Activated effector memory CD4-positive, alpha-beta T cell treated with anti-CD3 and anti-CD28 coated beads, Interleukin-2, amount 50 U/mL, for 16 hours (primary cell): ENCODE results near the gene CNFN.

Source experiments
- DNase-seq: peaks from one replicate; pipeline ENCODE4 v3.0.0-alpha.2; 2020

Gene CNFN, protein sequence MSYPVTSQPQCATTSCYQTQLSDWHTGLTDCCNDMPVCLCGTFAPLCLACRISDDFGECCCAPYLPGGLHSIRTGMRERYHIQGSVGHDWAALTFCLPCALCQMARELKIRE

DNA sequence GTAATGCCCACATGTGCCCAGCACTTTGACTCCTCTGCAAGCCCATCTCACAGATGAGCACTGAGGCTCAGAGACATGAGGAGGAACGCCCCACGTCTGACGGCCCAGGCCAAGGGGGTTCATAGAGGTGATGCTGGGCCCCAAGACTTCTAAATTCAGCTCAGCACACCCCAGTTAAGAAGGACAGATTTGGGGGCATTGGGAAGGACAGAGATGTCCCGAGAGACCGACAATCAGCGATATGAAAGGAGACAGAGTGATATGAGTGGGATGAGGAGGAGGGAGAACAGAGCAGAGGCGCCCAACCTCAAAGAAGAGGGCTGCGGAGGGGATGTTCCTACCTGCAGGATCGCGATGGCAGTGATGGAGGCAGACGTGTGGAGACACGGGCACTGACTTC, at the start of gene CNFN:
TSS of gene CNFN (minus strand) at position 399 of the 400 bp plus-strand sequence. CDS start 1,260 bp downstream, outside the sequence.
- no peak for DNase-seq

DNA sequence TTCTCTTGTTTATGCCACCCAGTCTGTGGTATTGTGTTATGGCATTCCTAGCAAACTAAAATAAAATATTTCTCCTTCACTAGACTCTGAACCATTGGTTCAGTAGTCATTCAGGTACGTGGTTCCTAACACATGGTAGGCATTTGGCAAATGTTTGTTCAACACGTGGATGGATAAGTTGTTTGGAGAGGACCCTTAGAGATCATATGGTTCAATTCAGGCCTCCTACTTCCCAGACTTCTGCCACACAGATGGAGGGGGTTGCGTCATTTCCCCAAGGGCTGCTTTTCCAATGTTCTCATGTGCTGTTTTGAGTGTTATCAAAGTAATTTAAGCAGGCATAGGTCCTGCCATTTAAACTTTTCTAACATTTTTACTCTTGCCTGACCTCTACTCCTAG, 45.9 kb upstream of the CNFN start:
- no peak for DNase-seq

DNA sequence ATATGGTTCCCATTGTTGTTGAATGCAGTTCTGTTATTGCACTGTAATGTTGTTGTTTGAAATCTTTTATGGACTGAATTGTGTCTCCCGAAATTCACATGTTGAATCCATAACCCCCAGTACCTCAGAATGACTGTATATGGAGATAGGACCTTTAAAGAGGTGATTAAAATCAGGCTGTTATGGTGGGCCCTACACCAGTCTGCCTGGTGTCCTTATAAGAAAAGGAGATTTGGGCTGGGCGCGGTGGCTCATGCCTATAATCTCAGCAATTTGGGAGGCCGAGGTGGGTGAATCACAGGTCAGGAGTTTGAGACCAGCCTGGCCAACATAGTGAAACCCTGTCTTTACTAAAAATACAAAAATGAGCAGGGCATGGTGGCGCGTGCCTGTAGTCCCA, 45.2 kb upstream of the CNFN start:
- no peak for DNase-seq

DNA sequence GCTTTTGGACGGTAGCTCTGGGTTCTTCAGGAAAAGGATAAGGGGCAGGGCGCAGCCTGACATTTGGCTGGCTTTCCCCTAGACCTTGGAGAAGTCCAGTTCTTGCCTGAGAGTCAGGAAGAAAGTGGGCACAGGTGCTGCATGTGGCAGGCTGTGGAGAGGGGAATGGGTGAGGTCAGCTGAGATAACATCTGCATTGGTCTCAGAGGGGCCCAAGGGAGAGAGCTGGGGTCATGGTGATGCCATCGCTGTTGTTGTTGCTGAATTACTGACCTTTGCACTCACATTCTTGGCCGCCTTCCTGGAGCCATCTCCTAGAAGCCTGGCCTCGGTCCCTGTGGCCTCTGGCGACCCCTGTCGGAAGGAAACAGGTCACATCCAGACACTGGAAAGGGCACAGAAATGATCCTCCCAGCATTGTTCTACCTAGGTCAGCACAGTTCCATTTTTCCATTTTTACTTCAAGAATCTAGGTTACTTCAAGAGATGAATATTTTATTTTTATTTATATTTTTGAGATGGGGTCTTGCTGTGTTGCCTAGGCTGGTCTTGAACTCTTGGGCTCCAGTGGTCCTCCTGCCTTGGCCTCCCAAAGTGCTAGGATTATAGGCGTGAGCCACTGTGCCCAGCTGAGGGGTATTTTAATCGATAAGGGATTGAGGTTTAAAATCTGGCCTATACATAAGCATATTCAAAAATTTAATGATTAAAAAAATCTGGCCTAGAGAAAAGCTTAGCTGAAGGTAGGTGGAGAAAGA, 43.6 kb upstream of the CNFN start:
- peak; percentile 87 for DNase-seq

DNA sequence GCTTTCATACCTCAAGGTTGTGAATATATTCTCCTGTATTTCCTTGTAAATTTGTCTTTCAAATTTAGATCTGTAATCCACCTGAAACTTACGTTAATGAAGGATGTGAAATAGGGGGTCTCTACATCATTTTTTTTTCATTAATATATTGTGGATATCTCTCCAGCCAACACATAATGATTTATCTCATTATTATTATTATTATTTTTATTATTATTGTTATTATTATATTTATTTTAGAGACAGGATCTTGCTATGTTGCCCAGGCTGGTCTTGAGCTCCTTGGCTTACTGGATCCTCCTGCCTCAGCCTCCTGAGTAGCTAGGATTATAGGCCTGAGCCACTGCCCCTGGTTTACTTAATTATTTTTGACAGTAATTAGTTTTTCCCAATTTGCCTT, 41.4 kb upstream of the CNFN start:
- no peak for DNase-seq

DNA sequence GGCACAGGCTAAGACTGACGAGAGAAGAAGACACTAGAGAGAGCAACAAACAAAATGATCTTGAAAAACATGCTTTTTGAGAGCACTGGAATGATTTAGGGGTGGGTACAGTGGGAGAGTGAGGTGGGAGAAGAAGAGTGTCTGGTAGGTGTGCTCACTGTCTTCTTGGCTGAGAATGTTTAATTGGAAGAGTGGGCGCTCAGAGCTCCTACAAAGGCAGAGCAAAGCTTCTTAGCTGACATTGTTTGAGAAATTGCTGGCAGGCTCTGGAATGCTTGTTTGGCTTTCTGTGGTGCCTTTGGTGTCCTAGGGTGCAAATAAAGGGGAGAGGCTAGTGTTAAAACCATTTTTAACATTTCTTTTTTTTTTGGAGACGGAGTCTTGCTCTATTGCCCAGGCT, 38.6 kb upstream of the CNFN start:
- DNase-seq: no peak

DNA sequence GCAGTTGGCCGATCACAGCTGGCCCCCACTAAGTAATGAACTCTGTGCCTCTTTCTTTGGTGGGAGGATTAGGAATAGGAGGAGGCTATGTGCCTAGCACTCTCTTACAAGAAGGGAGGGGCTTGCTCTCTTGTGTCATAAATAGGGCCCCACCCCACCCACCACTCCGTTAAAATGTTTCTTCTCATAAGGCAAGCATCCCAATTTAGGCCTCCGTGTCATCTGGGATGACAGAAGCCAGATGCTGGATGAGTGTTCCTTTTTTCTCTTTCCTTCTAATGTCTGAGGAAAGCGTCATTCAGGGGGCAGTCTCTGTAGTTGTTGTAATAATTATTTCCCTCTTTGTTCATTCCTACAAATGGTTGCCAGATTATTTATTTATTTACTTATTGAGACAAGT, 37.2 kb upstream of the CNFN start, which contains the start of gene LIPE:
TSS of gene LIPE (minus strand) at position 76 of the 400 bp plus-strand sequence. CDS start 239 bp downstream, outside the sequence.
- DNase-seq: no peak

DNA sequence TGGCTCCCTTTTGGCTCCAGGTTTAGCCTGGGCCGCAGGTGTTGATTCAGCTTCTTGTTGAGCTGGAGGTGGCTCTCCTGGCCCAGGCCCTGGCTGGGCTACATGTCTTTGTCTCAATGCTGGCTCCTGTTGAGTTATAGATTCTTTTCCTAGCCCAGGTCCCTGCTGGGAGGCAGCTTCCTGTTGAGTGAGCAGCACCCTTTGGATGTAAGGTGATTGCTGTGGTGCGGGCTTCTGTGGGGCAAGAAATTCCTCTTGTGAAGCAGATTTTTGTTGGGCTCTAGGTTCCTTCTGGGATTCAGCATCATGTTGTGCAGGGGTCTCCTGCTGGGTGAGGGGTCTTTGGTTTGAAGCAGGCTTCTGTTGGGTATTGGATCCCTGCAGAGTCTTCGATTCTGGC, 36.5 kb upstream of the CNFN start:
- DNase-seq: no peak

DNA sequence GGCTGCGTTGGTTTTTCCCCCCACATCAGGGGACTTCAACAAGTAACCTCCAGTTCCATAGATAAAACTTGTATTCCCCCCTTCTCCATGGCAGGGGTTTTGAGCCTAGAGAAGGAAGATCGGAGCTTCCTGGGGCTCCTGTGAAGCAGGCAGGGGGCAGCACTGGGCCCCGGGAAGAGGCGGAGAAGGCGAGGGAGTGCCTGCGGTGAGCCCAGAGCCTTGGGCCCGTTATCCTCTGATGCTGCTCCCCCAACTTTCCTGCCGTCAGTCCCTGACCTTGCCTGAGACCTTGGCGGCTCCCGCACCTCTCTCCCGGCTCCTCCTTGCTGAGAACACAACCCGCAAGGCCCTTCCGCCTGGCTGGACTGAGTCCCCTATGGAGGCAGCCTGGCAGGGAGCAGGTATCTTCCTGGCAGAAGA, 34.6 kb upstream of the CNFN start:
- no peak for DNase-seq

DNA sequence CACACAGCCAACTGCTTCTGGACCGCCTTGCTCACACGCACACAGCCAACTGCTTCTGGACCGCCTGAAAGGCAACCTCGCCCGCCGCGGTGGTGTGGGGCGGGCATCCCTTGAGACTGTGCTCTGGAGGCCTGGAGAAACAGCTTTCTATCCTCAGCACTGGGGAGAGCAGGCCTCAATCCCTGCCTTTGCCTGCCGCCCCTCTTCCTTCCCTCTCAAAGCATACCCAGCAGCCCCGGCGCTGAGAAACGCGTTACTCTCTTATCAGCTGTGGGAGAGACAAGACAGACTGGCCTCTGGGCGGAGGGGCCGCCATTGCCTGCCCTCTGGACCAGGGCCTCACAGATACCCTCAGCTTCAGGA, 34.2 kb upstream of the CNFN start:
- DNase-seq: no peak

DNA sequence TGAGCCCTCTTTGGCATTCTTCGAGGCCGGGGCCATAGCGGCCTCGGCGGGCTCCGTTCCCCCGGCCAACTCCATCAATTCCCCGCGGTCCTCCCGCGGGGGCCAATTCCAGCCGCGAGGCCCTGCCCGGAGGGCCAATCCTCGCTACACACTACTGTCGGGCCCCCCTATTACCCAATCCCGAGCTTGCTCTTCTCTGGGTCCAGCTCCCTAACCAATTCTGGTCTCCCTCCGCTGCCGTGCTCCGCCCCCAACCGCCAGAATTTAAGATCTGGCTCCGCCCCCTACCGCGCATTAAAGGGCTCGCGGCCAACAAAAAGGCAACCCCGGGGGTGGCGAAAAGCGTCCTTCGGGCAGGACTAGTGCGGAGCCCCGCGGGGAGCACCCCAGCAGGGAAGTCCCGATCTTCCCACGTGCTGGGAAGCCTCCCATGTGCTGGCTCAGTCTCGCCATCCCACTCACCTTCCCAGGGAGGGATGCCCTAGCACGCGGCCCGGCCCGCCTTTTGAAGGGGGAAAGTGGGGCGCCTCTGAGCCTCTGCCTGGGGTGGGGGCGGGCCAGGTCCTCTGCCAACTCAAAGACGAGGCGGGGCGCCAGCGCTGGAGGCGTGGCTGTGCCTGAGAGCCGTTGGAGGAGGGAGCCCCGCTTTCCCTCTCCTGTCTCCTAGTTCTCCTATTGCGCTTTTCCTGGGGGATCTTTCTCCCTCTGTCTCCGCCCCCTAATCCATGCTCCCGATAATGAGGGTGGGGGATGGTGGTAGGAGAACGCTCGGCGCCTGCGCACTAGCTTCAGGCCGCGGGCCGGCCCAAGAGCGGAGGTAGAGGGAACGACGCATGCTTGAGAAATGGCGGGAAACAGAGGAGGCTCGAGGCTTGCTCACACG, 33.6 kb upstream of the CNFN start:
- peak; percentile 97 for DNase-seq

DNA sequence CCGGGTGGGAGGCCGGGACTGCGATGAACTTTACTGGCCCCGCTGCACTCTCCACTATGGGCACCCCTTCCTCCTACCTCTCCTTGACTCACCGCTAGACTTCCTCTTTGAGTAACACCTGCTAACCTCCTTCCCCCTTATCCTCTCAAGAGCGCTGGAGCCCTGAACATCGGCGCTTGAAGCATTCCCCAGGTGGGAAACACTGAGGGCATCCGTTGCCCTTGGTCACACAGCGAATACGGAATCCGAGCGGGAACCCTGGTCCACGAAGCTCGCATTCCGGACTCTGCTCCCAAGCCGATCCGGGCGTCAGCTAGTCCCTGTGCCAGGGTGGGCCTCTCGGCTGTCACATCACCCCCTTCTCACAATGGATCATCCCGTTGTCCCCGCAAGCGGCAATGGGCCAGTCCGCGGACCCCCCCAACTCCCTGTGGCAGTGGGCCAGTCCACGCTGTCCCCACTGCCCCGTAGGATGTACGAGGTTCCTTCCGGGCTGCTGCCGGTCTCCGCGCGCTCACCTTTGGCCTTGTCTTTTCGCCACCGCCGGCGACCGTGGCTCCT, 32.9 kb upstream of the CNFN start:
- DNase-seq: peak; percentile 85

DNA sequence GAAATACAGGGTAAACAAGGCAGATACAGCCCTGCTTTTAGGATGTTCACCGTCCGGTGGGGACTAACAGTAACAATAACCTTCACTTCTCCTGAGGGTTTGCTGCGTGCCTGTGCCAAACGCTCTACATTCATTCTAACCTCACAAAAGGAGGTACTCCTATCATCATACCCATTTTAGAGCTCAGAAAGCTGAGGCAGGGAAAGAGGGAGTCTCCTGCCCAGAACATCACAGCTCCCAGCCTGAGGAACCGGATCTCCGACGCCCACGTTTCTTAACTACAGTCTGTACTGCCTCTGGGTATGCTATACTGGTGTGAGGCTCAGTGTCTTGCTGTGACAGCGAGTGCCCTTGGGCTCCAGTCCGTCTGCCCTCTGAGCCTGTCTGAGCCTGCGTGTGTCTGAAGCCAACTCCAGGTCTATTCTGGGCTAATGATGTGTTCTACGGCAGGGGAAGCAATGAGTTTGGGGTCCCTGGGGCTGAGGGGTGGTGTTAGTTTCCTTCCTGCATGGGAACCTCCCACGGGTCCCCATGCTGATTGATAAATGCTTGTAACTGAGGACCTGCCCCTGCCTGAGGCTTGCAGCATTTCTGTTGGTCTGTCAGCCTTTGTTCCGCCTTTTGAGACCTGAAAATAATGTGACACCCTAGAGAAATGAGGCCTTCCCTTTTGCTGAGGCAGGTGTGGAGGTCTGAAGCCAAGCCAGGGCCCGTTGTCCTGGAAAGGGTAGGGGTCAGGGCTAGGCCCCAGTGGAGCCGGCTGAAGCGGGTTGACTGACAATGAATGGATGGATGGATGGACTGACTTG, 32.2 kb upstream of the CNFN start:
- DNase-seq: no peak

DNA sequence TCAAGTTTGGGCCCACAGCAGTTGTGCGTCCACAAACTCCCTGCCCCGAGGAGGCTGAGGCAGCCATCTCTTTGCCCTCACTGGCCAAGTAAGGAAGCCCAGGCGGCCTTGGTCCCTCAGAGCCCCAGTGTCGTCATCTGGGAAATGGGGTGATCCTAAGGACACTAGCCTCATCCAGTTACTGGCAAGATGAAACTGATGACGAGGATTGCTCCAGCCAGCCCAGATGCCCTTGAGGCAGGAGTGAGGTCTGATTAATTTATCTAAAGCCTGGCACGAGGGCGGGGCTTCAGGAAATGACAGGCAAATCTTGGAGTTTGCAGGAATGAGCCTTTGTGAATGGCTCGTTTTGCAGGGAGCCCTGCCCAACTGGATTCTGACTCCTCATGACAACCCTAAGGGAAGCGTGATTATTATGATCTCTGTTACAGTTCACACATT, 31.5 kb upstream of the CNFN start:
- DNase-seq: peak; percentile 61

DNA sequence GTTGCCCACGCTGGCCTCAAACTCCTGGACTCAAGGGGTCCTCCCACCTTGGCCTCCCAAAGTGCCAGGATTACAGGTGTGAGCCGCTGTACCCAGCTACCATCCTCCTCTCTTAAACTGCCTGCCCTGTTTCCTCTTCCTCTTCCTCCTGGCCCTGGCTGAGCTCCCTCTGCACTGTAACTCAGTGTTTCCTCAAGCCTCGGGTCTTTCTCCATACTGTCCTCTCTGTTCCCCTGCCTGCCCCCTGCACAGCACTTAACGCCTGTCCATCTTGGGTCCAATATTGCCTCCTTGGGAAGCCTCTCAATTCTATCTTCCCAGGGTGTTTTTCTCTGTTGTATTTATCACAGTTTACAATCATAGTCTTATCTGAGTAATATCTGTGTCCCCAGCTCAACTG, 31.0 kb upstream of the CNFN start:
- DNase-seq: peak; percentile 59

DNA sequence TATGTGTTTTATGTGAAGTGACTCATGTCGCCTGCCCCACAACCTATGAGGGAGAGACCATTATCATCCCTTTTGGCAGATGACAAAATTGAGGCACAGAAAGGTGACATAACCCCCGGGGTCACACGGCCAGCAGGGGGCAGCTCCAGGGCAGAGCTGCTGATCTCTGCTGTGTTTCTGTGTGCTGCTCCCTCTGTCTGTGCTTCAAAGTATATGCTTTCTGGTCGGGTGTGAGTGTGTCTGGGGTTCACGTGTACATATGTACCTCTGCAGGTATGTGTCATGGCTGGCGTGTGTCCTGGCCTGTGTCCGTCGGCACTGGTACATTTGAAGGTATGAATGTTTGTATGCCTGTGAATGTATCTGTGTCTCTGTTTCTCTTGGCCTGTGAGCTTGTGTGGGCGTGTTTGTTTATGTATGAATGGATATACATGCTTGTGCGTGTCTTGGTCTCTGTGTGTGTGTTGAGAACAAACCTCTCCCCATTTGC, 30.0 kb upstream of the CNFN start:
- DNase-seq: peak; percentile 93

DNA sequence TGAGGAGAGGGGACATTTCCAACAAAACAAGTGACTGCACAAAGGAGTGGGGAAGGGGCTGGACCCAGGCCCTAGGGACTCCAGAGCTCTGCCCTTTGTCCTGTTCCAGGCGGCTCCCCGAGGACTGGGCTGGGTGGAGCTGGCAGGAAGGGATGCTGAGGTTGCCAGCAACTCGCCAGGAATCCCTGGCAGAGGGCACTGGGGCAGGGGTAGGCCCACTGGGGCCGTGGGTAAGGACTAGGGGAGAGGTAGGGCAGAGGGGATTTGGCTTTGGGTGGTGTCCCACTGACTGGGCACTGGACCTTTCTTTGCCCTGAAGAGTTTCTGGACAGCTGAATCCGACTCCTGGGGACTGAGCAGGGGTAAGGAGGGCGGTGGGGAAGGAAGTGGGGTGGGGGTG, 29.2 kb upstream of the CNFN start:
- DNase-seq: peak; percentile 53

DNA sequence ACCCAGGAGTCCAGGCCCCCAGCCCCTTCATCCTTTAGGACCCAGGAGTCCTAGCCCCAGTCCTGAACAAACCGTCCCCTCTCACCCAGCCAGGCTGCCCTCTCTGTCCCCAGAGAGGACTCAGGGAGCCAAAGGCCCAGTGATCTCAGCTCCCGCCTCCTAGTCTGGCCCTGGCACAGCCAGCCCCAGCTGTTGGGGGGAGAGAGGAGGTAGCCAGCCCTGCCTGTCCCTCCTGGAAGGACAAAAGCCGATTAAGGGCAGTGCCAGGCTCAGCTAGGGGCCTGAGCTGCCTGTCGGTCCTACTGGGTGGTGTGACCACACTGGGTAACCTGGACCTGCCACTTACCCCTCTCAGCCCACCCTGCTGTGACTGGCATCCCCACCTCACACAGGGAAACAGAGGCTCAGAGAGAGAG, 22.6 kb upstream of the CNFN start:
- no peak for DNase-seq

DNA sequence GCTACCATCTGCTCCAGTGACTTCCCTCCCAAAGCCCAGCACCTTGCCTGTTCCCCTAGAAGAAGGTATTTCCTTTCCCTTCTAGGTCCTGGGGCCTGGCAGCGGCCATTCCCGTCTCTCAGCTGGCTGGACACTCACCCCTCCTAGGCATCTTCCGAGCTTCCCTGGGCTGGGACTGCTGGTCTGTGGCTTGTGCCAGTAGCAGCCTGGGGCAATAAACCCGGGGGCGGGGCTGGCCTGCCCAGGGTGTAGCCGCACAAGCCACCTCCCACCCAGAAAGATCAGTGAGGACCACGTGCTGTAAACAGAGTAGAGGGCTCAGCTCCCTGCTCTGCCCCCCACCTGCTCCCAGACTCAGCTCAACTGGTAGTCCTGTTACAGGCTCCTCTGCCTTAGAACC, 22.1 kb upstream of the CNFN start:
- DNase-seq: no peak

DNA sequence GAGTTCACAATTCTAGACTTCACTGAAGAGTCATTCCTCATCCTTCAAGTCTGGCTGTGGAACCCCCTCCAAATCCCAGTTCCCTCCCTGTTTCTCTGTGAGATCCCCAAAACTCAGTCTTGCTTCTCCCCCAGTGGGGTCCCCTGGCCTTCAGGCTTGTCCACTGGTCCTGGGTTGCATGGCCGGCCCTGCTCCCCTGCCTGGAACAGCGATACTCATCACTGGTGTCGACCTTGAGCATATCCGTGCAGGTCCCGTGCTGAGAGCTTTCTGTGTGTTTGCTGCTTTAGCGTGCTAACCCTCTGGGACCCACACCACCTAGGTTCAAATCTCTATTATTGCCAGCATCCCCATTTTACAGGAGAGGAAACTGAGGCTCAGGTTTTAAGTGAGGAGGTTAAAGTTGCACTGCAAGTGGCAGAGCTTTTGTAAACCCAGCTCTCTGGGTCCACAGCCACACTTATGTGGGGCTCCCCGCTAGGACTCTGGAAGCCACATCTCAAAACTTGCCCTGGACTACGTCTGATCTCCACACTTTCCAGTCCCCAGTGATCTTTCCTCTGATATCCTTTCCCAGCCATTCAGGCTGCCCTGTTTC, 21.6 kb upstream of the CNFN start:
- no peak for DNase-seq

DNA sequence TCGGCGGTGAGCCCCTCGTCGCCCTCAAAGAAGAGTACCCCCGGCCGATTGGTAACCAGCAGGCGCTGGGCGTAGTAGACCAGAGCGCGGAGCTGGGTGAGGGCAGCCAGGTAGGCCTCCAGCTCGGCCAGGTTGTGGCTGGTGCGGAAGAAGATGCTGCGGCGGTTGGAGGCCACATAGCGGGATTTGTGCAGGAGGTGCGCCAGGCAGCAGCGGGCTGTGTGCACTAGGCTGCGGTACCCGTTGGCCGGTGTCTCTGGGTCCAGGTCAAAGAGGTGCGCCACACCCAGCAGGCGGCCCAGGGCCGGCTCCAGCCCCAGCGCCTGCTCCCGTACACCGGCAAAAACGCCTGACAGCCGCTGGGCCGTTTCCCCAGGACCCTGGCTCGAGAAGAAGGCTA, 20.3 kb upstream of the CNFN start:
- no peak for DNase-seq

DNA sequence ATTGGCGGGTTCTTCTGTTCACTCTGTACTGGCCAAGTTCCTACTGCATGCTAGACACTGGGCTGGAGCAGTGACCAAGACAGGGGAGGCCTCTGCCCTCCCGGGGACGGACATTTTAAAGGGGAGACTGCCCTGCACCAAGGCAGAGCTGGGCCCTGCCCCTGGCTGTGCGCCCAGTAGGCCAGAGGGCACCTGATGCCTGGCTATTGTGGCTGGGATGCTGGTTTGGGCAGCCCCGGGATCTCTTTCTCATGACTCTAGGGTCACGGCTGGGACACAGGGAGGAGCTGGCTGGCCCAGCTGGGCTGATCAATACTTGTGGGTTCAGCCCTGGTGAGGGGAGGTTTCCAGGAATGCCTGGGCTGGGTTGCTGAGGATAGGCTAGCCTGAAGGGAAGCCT, 19.4 kb upstream of the CNFN start:
- DNase-seq: no peak
